Measurements from ENCODE around the gene KLF11. TPM values are rescaled to one million over a fixed set of nuclear protein-coding genes. Genes with fewer than 3 reads are reported as not detected.
"Not testable (repeated sequence)": the region's sequence is repeated elsewhere in the genome, so short reads cannot be mapped to it uniquely, and the experiment has no call there.

Gene KLF11
- total RNA-seq, 1 donor from 2014 or later: 7.8 TPM

DNA sequence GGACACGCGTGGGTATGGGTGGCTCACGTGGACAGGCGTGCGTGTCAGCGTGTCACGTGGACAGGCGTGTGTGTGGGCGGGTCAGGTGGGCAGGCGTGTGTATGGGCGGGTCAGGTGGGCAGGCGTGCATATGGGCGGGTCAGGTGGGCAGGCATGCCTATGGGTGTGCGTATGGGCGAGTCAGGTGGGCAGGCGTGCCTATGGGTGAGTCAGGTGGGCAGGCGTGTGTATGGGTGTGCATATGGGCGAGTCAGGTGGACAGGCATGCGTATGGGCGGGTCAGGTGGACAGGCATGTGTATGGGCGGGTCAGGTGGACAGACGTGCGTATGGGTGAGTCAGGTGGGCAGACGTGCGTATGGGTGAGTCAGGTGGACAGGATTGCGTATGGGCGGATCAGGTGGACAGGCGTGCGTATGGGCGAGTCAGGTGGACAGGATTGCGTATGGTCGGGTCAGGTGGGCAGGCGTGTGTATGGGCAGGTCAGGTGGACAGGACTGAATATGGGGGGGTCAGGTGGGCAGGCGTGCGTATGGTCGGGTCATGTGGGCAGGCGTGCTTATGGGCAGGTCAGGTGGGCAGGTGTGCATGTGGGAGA lies 30.9 kb upstream of the KLF11 start:
- H3K4me1 Mint-ChIP-seq (ENCODE audit: low read depth); H3K4me3 Mint-ChIP-seq; H3K27ac Mint-ChIP-seq; DNase-seq (ENCODE audit: low spot score); H3K9me3 Mint-ChIP-seq; H3K27me3 Mint-ChIP-seq (ENCODE audit: insufficient read depth); H3K36me3 Mint-ChIP-seq (ENCODE audit: low read depth); intact Hi-C loops (cut with micrococcal nuclease): not testable (repeated sequence)

DNA sequence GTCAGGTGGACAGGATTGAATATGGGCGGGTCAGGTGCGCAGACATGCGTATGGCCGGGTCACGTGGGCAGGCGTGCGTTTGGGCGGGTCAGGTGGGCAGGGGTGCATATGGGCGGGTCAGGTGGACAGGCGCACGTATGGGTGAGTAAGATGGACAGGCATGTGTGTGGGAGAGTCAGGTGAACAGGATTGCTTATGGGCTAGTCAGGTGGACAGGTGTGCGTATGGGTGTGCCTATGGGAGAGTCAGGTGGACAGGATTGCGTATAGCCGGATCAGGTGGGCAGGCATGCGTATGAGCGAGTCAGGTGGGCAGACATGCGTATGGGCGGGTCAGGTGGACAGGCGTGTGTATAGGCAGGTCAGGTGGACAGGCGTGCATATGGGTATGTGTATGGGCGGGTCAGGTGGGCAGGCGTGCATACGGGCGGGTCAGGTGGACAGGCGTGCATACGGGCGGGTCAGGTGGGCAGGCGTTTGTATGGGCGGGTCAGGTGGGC lies 30.3 kb upstream of the KLF11 start:
- no peak overlapping the region for H3K27ac Mint-ChIP-seq
- intact Hi-C loops (cut with micrococcal nuclease): no loop called here
- H3K36me3 Mint-ChIP-seq (ENCODE audit: low read depth): no peaks in the 10 kb centered on the region

GRCh38 chr2:10013651-10014417 lies 29.5 kb upstream of the KLF11 start:
- intact Hi-C loops (cut with micrococcal nuclease); H3K27me3 Mint-ChIP-seq (ENCODE audit: insufficient read depth); H3K9me3 Mint-ChIP-seq; H3K36me3 Mint-ChIP-seq (ENCODE audit: low read depth); H3K4me3 Mint-ChIP-seq; DNase-seq (ENCODE audit: low spot score); H3K4me1 Mint-ChIP-seq (ENCODE audit: low read depth); H3K27ac Mint-ChIP-seq: not testable (repeated sequence)

More for the DNA sequence above, 30.3 kb upstream of the KLF11 start:
- H3K4me3 Mint-ChIP-seq: no peak overlapping the region
- no peaks in the 10 kb centered on the region for H3K4me1 Mint-ChIP-seq (ENCODE audit: low read depth)
- DNase-seq (ENCODE audit: low spot score): no peak
- peaks cover 2% of the 10 kb centered on the region for H3K27me3 Mint-ChIP-seq (ENCODE audit: insufficient read depth)
- H3K9me3 Mint-ChIP-seq: no peaks in the 10 kb centered on the region

DNA sequence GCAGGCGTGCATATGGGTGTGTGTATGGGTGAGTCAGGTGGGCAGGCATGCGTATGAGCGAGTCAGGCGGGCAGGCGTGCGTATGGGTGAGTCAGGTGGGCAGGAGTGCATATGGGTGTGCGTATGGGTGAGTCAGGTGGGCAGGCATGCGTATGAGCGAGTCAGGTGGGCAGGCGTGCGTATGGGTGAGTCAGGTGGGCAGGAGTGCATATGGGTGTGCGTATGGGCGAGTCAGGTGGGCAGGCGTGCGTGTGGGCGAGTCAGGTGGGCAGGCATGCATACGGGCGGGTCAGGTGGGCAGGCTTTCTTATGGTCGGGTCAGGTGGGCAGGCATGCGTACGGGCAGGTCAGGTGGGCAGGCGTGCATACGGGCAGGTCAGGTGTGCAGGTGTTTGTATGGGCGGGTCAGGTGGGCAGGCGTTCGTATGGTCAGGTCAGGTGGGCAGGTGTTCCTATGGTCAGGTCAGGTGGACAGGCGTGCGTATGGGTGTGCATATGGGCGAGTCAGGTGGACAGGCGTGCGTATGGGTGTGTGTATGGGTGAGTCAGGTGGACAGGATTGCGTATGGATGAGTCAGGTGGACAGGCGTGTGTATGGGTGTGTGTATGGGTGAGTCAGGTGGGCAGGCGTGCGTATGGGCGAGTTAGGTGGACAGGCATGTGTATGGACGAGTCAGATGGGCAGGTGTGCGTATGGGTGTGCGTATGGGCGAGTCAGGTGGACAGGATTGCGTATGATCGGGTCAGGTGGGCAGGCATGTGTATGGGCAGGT lies 28.7 kb upstream of the KLF11 start:
- no peaks in the 10 kb centered on the region for H3K36me3 Mint-ChIP-seq (ENCODE audit: low read depth)

GRCh38 chr2:10015376-10015989 lies 27.9 kb upstream of the KLF11 start:
- H3K4me1 Mint-ChIP-seq (ENCODE audit: low read depth); H3K9me3 Mint-ChIP-seq; H3K27me3 Mint-ChIP-seq (ENCODE audit: insufficient read depth); DNase-seq (ENCODE audit: low spot score); H3K36me3 Mint-ChIP-seq (ENCODE audit: low read depth); H3K4me3 Mint-ChIP-seq; H3K27ac Mint-ChIP-seq; intact Hi-C loops (cut with micrococcal nuclease): not testable (repeated sequence)

More for the DNA sequence above, 28.7 kb upstream of the KLF11 start:
- intact Hi-C loops (cut with micrococcal nuclease): no loop called here
- H3K27ac Mint-ChIP-seq: no peak overlapping the region
- H3K27me3 Mint-ChIP-seq (ENCODE audit: insufficient read depth): peaks cover 2% of the 10 kb centered on the region
- no peak overlapping the region for H3K4me3 Mint-ChIP-seq
- DNase-seq (ENCODE audit: low spot score): no peak
- no peaks in the 10 kb centered on the region for H3K9me3 Mint-ChIP-seq
- no peaks in the 10 kb centered on the region for H3K4me1 Mint-ChIP-seq (ENCODE audit: low read depth)

DNA sequence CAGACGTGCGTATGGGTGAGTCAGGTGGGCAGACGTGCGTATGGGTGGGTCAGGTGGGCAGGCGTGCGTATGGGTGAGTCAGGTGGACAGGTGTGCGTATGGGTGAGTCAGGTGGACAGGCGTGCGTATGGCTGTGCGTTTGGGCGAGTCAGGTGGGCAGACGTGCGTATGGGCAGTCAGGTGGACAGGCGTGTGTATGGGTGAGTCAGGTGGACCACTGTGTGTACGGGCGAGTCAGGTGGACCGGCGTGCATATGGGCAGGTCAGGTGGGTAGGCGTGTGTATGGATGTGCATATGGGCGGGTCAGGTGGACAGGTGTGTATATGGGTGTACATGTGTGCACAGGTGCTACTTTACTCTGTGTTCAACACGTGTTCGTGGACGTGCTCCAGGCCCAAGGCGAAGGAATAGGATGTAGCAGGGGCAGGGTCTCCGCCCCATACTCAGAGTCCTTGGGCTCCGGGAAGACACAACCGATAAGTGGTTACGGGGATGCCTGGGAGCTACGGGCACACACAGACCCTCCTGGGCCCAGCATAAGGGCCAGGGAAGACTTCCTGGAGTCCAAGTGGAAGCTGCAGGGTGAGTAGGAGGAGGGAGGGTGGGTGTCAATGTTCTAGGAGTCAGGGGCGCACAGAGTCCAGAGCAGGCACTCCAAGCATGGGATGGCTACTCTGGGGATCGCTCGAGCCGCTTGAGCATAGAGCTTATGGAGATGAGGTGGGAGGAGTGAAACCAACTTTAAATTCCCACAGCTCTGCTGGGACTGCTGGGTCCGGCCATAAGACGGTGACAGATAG lies 27.1 kb upstream of the KLF11 start:
- Mint-ChIP-seq H3K4me1 (ENCODE audit: low read depth) (no peaks in the 10 kb centered on the region), H3K27ac (no peak overlapping the region), H3K36me3 (ENCODE audit: low read depth) (no peaks in the 10 kb centered on the region), H3K27me3 (ENCODE audit: insufficient read depth) (peaks cover 2% of the 10 kb centered on the region), H3K9me3 (no peaks in the 10 kb centered on the region), H3K4me3 (no peak overlapping the region)
- DNase-seq (ENCODE audit: low spot score): no peak
- intact Hi-C loops (cut with micrococcal nuclease): no loop called here

DNA sequence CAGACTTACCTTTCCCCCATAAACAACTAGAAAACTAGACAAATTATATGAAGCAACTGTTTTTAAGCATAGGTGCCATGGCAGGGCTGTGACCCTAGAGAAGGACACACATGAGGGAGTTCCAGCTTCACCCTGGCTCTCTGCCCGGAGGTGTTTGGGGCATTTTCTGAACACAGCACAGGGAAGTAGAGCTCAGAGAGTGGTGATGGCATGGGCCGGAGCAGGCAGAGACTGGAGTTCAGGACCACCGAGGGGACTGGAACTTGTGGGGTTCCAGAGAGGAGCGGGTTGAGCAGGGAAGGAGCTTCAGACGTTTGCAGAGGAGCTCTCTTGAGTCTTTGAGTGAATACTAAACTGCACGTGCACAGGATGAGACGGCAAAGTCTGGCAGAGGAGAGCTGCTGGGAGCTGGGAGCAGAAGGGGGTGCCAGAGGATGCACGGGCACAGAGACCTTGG lies 26.5 kb upstream of the KLF11 start:
- no peak overlapping the region for H3K4me3 Mint-ChIP-seq
- intact Hi-C loops (cut with micrococcal nuclease): no loop called here
- no peak for DNase-seq (ENCODE audit: low spot score)
- H3K36me3 Mint-ChIP-seq (ENCODE audit: low read depth): no peaks in the 10 kb centered on the region
- H3K27ac Mint-ChIP-seq: no peak overlapping the region
- no peaks in the 10 kb centered on the region for H3K9me3 Mint-ChIP-seq
- H3K4me1 Mint-ChIP-seq (ENCODE audit: low read depth): no peaks in the 10 kb centered on the region
- H3K27me3 Mint-ChIP-seq (ENCODE audit: insufficient read depth): peaks cover 2% of the 10 kb centered on the region

- no peak overlapping the region for H3K27ac Mint-ChIP-seq
- no peak overlapping the region for H3K4me3 Mint-ChIP-seq
- intact Hi-C loops (cut with micrococcal nuclease): no loop called here
- H3K9me3 Mint-ChIP-seq: no peaks in the 10 kb centered on the region
- DNase-seq (ENCODE audit: low spot score): no peak
- H3K27me3 Mint-ChIP-seq (ENCODE audit: insufficient read depth): peaks cover 2% of the 10 kb centered on the region
- H3K36me3 Mint-ChIP-seq (ENCODE audit: low read depth): no peaks in the 10 kb centered on the region
- H3K4me1 Mint-ChIP-seq (ENCODE audit: low read depth): no peaks in the 10 kb centered on the region
These were observed 25.9 kb upstream of the KLF11 start for GRCh38 chr2:10017313-10017941.

GRCh38 chr2:10019174-10019573 lies 24.2 kb upstream of the KLF11 start:
- no peaks in the 10 kb centered on the region for H3K4me1 Mint-ChIP-seq (ENCODE audit: low read depth)
- intact Hi-C loops (cut with micrococcal nuclease): no loop called here
- H3K36me3 Mint-ChIP-seq (ENCODE audit: low read depth): no peaks in the 10 kb centered on the region
- no peaks in the 10 kb centered on the region for H3K9me3 Mint-ChIP-seq
- DNase-seq (ENCODE audit: low spot score): no peak
- peaks cover 2% of the 10 kb centered on the region for H3K27me3 Mint-ChIP-seq (ENCODE audit: insufficient read depth)
- no peak overlapping the region for H3K4me3 Mint-ChIP-seq
- H3K27ac Mint-ChIP-seq: no peak overlapping the region

- Mint-ChIP-seq H3K36me3 (ENCODE audit: low read depth) (no peaks in the 10 kb centered on the region), H3K4me1 (ENCODE audit: low read depth) (no peaks in the 10 kb centered on the region), H3K27ac (no peak overlapping the region), H3K27me3 (ENCODE audit: insufficient read depth) (peaks cover 2% of the 10 kb centered on the region), H3K9me3 (no peaks in the 10 kb centered on the region), H3K4me3 (no peak overlapping the region)
- intact Hi-C loops (cut with micrococcal nuclease): no loop called here
- DNase-seq (ENCODE audit: low spot score): no peak
These were observed 23.5 kb upstream of the KLF11 start for GRCh38 chr2:10019602-10020400.

DNA sequence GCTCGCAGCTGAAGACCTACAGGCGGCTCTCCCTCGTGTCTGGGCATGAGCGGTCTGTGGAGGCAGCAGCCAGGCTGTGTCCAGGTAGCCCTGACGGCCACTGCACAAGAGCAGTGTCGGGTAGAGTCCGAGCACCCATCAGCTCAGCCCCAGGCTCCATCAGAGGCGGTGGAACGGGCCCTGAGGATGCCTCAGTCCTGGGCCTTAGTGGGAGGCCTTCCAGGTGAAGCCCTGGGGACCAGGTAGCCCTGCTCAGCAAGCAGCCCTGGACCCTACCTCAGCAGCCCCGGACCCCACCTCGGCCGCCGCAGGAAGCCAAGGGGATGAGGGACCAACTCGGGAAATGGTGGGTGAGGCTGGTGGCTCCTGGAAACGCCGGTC lies 21.3 kb upstream of the KLF11 start:
- Mint-ChIP-seq H3K27me3 (ENCODE audit: insufficient read depth) (no peaks in the 10 kb centered on the region), H3K4me1 (ENCODE audit: low read depth) (no peaks in the 10 kb centered on the region), H3K27ac (no peak overlapping the region), H3K9me3 (no peaks in the 10 kb centered on the region), H3K4me3 (no peak overlapping the region), H3K36me3 (ENCODE audit: low read depth) (no peaks in the 10 kb centered on the region)
- no peak for DNase-seq (ENCODE audit: low spot score)
- intact Hi-C loops (cut with micrococcal nuclease): no loop called here
